Nephron (organoid): Measurements from ENCODE around the gene LIN7C.
A peak's percentile ranks its signal among the peaks of the same experiment; 100 is the strongest.

ENCODE experiments used
- H3K27ac Mint-ChIP-seq, 3 experiments: 2 replicates each; pipeline ENCODE4 v1.8.0; 2020; ENCODE audit warnings: mixed read lengths in 3 of 3, mild to moderate bottlenecking in 2 of 3, moderate library complexity in 1 of 3
- H3K27me3 Mint-ChIP-seq: 2 replicates; pipeline ENCODE4 v1.8.0; 2021; ENCODE audit warnings: low read depth, mild to moderate bottlenecking, moderate library complexity, mixed read lengths
- H3K36me3 Mint-ChIP-seq: 2 replicates; pipeline ENCODE4 v1.8.0; 2020; ENCODE audit warnings: low read depth, mixed read lengths
- H3K4me1 Mint-ChIP-seq: 2 replicates; pipeline ENCODE4 v1.8.0; 2020; ENCODE audit warnings: mixed read lengths
- H3K4me3 Mint-ChIP-seq, 3 experiments: 2 replicates each; pipeline ENCODE4 v1.8.0; 2020; ENCODE audit warnings: mild to moderate bottlenecking in 3 of 3, mixed read lengths in 3 of 3, moderate library complexity in 2 of 3
- H3K9me3 Mint-ChIP-seq: 2 replicates; pipeline ENCODE4 v1.8.0; 2020; ENCODE audit warnings: mixed read lengths
- CTCF ChIP-seq, 3 experiments: fragments of 200-600 bp; sonication (generic); IDR thresholded peaks; one replicate each; pipeline ENCODE4 v1.5.0; 2021; ENCODE audit warnings: antibody characterized with exemption in 3 of 3; ENCODE audit not compliant: unreplicated experiment in 3 of 3

The LIN7C gene

DNA sequence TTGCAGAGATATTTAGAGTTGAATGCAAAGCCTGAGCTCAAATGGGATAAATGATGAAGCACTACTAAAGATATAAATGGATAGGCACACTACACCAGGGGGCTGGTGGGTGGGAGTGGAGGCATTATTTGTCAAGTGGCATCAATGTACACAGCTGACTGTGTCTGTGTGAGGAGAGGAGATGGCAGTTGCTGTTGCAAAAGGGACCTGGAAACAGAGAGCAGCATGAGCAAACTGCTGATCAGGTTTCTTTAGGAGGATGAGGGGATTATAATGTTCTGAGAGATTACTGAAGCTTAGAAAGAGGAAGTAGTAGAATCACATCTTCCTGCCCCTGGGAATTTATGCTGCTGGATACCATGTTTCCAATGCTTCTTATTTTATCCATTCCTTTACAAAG, 39.4 kb upstream of the LIN7C start:
- peaks cover 15% of the 10 kb centered on the region for H3K4me1 Mint-ChIP-seq
- no peak for TF ChIP-seq CTCF (IDR thresholded peaks at IDR 0.05; ENCODE audit: unreplicated experiment in 3 of 3)
- peak overlapping the region in 1 of 3 experiments; percentile 2 for H3K4me3 Mint-ChIP-seq
- no peaks in the 10 kb centered on the region for H3K9me3 Mint-ChIP-seq
- peaks cover 8% of the 10 kb centered on the region for H3K36me3 Mint-ChIP-seq
- H3K27me3 Mint-ChIP-seq, result no peaks in the 10 kb centered on the region
- H3K27ac Mint-ChIP-seq, result no peak overlapping the region

DNA sequence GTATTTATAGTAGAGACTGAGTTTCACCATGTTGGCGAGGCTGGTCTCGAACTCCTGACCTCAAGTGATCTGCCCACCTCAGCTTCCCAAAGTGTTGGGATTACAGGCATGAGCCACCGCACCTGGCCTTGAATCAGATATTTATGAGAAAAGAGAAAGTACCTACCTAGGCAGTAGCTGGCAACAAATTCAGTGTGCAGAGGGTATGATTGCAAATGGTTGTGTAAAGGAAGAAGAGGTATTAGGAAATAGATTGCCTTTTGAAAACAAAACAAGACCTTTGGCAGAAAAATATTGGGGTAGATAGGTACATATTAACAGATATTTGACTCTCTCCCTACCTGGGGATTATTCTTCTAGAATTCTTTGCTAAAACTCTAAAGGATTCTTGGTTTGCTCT, 38.5 kb upstream of the LIN7C start:
- no peak for TF ChIP-seq CTCF (IDR thresholded peaks at IDR 0.05; ENCODE audit: unreplicated experiment in 3 of 3)
- Mint-ChIP-seq H3K36me3 (peaks cover 9% of the 10 kb centered on the region), H3K27me3 (no peaks in the 10 kb centered on the region), H3K9me3 (no peaks in the 10 kb centered on the region), H3K27ac (no peak overlapping the region), H3K4me3 (no peak overlapping the region), H3K4me1 (peaks cover 15% of the 10 kb centered on the region)

GRCh38 chr11:27541790-27542189, 35.2 kb upstream of the LIN7C start:
- Mint-ChIP-seq H3K27ac (no peak overlapping the region), H3K9me3 (no peaks in the 10 kb centered on the region), H3K27me3 (no peaks in the 10 kb centered on the region), H3K36me3 (peaks cover 12% of the 10 kb centered on the region), H3K4me3 (no peak overlapping the region), H3K4me1 (peaks cover 10% of the 10 kb centered on the region)
- TF ChIP-seq CTCF (IDR thresholded peaks at IDR 0.05; ENCODE audit: unreplicated experiment in 3 of 3), result no peak

DNA sequence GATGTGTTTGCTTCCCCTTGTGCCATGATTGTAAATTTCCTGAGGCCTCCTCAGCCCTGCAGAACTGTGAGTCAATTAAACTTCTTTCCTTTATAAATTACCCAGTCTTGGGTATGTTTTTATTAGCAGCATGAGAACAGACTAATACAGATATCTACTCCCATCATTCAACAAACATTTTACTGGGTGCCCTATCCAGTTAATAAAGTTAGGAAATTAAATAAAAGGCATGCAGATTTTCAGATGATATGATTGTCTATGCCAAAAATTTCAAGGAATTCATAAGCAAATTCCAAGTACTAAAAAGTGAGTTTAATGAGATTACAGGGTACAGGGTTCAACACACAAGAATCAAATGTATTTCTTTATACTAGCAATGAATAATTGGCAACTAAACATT, 33.5 kb upstream of the LIN7C start:
- Mint-ChIP-seq H3K4me3 (no peak overlapping the region), H3K36me3 (peaks cover 12% of the 10 kb centered on the region), H3K9me3 (no peaks in the 10 kb centered on the region), H3K27ac (peak overlapping the region in 1 of 3 experiments; percentile 41), H3K4me1 (peaks cover under 1% of the 10 kb centered on the region), H3K27me3 (no peaks in the 10 kb centered on the region)
- no peak for TF ChIP-seq CTCF (IDR thresholded peaks at IDR 0.05; ENCODE audit: unreplicated experiment in 3 of 3)

DNA sequence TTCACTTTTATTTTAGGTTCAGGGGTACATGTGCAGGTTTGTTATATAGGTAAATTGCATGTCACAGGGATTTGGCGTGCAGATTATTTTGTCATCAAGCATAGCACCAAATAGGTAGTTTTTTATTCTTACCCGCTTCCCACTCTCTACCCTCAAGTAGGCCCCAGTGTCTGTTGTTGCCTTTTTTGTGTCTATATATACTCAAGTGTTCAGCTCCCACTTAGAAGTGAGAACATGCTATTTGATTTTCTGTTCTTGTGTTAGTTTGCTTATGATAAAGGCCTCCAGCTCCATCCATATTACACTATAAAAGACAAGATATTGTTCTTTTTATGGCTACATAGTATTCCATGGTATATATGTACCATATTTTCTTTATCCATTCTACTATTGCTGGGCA, 28.5 kb upstream of the LIN7C start:
- Mint-ChIP-seq H3K4me1 (no peaks in the 10 kb centered on the region), H3K4me3 (no peak overlapping the region), H3K27me3 (no peaks in the 10 kb centered on the region), H3K27ac (no peak overlapping the region), H3K9me3 (no peaks in the 10 kb centered on the region), H3K36me3 (peaks cover 4% of the 10 kb centered on the region)
- TF ChIP-seq CTCF (IDR thresholded peaks at IDR 0.05; ENCODE audit: unreplicated experiment in 3 of 3), result no peak

DNA sequence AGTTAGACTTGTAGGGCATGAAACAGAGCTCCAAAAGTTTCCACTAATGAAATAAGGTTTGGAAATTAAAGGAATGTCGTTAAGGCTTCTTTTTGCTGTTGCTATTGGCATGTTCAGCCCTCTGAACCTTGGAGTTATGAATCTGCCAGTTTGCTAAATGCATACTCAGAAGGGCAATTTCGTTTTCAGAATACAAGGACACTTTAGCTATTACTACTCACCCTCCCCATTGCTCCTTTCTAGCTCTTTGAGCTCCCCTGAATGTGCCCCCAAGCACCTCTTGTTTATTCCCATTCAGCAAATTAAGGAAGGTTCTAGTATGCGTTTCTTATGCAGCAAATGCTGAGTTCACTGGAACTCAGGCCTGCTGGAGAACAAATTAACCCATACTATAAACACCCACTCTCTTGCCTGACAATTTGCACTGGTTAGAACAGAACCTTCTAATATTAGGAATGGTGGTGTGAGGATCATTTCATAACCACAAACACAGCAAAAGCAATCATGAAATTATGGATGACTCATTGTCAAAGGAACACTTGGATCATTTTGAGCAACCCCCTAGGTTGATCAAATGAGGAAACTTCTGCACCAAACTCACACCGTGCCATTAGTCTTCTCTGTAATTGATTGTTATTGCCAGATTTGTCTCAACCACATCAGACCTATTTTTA, 26.2 kb upstream of the LIN7C start:
- TF ChIP-seq CTCF (IDR thresholded peaks at IDR 0.05; ENCODE audit: unreplicated experiment in 3 of 3), result no peak
- H3K27ac Mint-ChIP-seq, result no peak overlapping the region
- no peaks in the 10 kb centered on the region for H3K9me3 Mint-ChIP-seq
- H3K4me3 Mint-ChIP-seq, result no peak overlapping the region
- no peaks in the 10 kb centered on the region for H3K27me3 Mint-ChIP-seq
- H3K4me1 Mint-ChIP-seq, result no peaks in the 10 kb centered on the region
- H3K36me3 Mint-ChIP-seq, result no peaks in the 10 kb centered on the region
